Right atrium auricular region (tissue), 2 donors: ENCODE results near the gene RNF168. TPM values are rescaled to one million over a fixed set of nuclear protein-coding genes. Genes with fewer than 3 reads are reported as not detected.
"Not testable (repeated sequence)": the region's sequence is repeated elsewhere in the genome, so short reads cannot be mapped to it uniquely, and the experiment has no call there.

ENCODE experiments used
- DNase-seq: peaks from one replicate; pipeline ENCODE4 v3.0.0-alpha.2; 2019; ENCODE audit warnings: low spot score
- H3K27ac ChIP-seq, 2 donors: fragments of 200-600 bp; sonication (generic); 1 replicate in 1 of 2; 2 replicates in 1 of 2; pipeline ENCODE4 v1.5.1; 2016 to 2019
- H3K27me3 ChIP-seq, 2 donors: fragments of 200-600 bp; sonication (generic); one replicate each; pipeline versions ENCODE4 v1.5.1 to v1.6.0; 2017 to 2019
- H3K36me3 ChIP-seq: fragments of 200-600 bp; sonication (generic); one replicate; pipeline ENCODE4 v1.5.1; 2016
- H3K4me1 ChIP-seq, 2 donors: fragments of 200-600 bp; sonication (generic); one replicate each; pipeline versions ENCODE4 v1.5.1 to v1.6.0; 2017 to 2019
- H3K4me3 ChIP-seq, 2 donors: fragments of 200-600 bp; sonication (generic); 1 replicate in 1 of 2; 2 replicates in 1 of 2; pipeline ENCODE4 v1.5.1; 2017 to 2019; ENCODE audit warnings: mild to moderate bottlenecking in 1 of 2, moderate library complexity in 1 of 2
- H3K9me3 ChIP-seq, 2 donors: fragments of 200-600 bp; sonication (generic); one replicate each; pipeline ENCODE4 v1.5.1; 2019
- total RNA-seq, 2 donors: library from RNA; depleted of rRNA; stranded (reverse); fragments of >200 nt; gene quantifications; one replicate each; pipeline ENCODE4 v1.1.0, GENCODE V29; 2016
- TF ChIP-seq, protein P1 (sequence below), 2 donors: fragments of 200-600 bp; sonication (generic); IDR thresholded peaks; one replicate each; pipeline ENCODE4 v1.5.1; 2019; ENCODE audit warnings: antibody characterized with exemption in 2 of 2

RNF168 gene
- total RNA-seq, 2 donors from 2014 or later = 14.9 to 15.5 TPM

DNA sequence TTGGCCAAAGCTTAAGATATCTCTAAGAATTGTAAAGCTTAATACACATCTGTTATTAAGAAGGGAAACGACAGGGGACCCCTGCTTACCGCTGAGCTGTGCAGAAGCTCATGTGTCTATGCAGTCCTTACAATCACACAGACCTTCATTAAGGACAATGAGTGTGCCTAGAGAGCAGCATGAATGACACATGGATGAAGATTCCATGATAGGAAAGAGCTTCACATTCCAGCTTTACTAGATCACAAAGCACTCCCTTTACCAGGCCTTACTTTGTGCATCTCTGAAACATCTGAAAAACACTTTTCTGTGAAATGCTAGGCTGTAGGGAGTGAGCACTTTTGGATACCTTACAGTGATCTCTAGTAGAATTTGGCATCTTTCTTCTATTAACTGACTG, 32.0 kb downstream of the RNF168 start:
- Histone ChIP-seq H3K27me3 (no peaks in the 10 kb centered on the region), H3K36me3 (peaks cover 42% of the 10 kb centered on the region), H3K27ac (no peak overlapping the region), H3K4me3 (no peak overlapping the region), H3K4me1 (no peaks in the 10 kb centered on the region), H3K9me3 (no peaks in the 10 kb centered on the region)
- TF ChIP-seq, protein P1, sequence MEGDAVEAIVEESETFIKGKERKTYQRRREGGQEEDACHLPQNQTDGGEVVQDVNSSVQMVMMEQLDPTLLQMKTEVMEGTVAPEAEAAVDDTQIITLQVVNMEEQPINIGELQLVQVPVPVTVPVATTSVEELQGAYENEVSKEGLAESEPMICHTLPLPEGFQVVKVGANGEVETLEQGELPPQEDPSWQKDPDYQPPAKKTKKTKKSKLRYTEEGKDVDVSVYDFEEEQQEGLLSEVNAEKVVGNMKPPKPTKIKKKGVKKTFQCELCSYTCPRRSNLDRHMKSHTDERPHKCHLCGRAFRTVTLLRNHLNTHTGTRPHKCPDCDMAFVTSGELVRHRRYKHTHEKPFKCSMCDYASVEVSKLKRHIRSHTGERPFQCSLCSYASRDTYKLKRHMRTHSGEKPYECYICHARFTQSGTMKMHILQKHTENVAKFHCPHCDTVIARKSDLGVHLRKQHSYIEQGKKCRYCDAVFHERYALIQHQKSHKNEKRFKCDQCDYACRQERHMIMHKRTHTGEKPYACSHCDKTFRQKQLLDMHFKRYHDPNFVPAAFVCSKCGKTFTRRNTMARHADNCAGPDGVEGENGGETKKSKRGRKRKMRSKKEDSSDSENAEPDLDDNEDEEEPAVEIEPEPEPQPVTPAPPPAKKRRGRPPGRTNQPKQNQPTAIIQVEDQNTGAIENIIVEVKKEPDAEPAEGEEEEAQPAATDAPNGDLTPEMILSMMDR (IDR thresholded peaks at IDR 0.05) = no peak
- no peak for DNase-seq

DNA sequence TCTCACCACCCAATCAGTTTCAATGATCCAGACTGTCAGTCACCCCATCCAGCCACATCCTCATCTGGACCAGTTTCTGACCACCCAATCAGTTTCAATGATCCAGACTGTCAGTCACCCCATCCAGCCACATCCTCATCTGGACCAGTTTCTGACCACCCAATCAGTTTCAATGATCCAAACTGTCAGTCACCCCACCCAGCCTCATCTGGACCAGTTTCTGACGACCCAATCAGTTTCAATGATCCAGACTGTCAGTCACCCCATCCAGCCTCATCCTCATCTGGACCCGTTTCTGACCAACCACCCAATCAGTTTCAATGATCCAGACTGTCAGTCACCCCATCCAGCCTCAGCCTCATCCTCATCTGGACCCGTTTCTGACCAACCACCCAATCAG, 33.4 kb downstream of the RNF168 start:
- not testable (repeated sequence) for H3K4me3 ChIP-seq, H3K4me1 ChIP-seq, H3K27ac ChIP-seq, H3K9me3 ChIP-seq, H3K27me3 ChIP-seq, DNase-seq
- H3K36me3 ChIP-seq = peaks cover 41% of the 10 kb centered on the region

DNA sequence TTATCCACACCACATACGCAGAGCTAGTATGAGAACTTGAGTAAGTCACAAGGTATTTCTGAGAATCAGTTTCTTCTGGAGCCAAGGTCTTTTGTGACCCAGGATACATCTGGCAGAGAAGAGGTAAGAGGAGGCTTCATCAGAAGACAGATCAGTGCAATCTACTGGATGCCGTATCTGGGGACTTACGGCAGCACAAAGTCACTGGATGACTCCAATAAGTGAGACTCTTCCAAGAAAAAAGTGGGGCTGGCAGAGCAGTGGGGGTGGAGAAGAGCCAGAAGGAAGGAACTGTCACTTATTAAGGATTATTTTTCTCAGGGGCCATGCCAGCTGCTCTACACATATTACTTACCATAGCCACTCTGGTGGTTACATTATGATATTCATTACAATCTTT, 39.8 kb downstream of the RNF168 start:
- no peaks in the 10 kb centered on the region for H3K36me3 ChIP-seq
- H3K4me3 ChIP-seq = no peak overlapping the region
- H3K4me1 ChIP-seq = no peaks in the 10 kb centered on the region
- no peaks in the 10 kb centered on the region for H3K9me3 ChIP-seq
- TF ChIP-seq, protein P1 (IDR thresholded peaks at IDR 0.05) = no peak
- no peak for DNase-seq
- no peaks in the 10 kb centered on the region for H3K27me3 ChIP-seq
- H3K27ac ChIP-seq = no peak overlapping the region

DNA sequence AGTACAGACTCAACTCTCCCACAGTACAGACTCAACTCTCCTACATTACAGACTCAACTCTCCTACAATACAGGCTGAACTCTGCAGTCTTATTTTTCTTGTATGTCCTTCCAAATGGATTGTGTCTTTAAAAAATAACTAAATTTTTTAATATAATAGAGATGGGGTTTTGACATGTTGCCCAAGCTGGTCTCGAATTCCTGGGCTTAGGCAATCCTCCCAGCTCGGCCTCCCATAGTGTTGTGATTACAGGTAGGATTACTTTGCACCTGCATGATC, 40.2 kb downstream of the RNF168 start:
- H3K27ac ChIP-seq = no peak overlapping the region
- no peaks in the 10 kb centered on the region for H3K4me1 ChIP-seq
- DNase-seq = no peak
- TF ChIP-seq, protein P1 (IDR thresholded peaks at IDR 0.05) = no peak
- no peak overlapping the region for H3K4me3 ChIP-seq
- H3K27me3 ChIP-seq = no peaks in the 10 kb centered on the region
- no peaks in the 10 kb centered on the region for H3K9me3 ChIP-seq
- no peaks in the 10 kb centered on the region for H3K36me3 ChIP-seq

DNA sequence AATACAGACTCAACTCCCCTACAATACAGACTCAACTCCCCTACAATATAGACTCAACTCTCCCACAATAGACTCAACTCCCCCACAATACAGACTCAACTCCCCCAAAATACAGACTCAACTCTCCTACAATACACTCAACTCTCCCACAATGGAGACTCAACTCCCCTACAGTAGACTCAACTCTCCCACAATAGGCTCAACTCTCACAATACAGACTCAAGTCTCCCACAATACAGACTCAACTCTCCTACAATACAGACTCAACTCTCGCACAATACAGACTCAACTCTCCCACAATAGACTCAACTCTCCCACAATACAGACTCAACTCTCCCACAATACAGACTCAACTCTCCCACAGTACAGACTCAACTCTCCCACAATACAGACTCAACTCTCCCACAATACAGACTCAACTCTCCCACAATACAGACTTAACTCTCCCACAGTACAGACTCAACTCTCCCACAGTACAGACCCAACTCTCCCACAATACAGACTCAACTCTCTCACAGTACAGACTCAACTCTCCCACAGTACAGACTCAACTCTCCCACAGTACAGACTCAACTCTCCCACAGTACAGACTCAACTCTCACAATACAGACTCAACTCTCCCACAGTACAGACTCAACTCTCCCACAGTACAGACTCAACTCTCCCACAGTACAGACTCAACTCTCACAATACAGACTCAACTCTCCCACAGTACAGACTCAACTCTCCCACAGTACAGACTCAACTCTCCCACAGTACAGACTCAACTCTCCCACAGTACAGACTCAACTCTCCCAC, 40.7 kb downstream of the RNF168 start:
- not testable (repeated sequence) for H3K27me3 ChIP-seq, H3K9me3 ChIP-seq, H3K36me3 ChIP-seq, DNase-seq, H3K4me1 ChIP-seq, H3K4me3 ChIP-seq, H3K27ac ChIP-seq

DNA sequence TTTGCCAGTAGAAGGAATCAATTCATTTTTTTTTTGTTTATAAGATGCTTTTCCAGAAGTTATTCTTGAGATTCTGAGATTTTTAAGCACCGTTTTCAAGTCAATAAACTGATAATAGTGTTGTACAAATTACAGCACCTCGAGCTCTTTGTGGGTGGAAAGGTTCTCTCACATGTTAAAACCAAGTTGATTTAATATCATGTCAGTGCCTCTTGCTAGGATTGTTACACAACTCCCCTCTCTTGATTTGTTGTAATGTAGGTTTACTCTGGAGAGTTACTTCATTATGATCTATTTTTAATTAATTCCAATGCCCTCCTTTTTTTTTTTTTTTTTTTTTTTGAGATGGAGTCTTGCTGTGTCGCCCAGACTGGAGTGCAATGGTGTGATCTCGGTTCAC, 45.5 kb downstream of the RNF168 start:
- Histone ChIP-seq H3K4me1 (peaks cover 0 to 4% of the 10 kb centered on the region in 2 donors), H3K27me3 (no peaks in the 10 kb centered on the region), H3K4me3 (no peak overlapping the region), H3K36me3 (no peaks in the 10 kb centered on the region), H3K9me3 (no peaks in the 10 kb centered on the region), H3K27ac (no peak overlapping the region)
- TF ChIP-seq, protein P1 (IDR thresholded peaks at IDR 0.05) = no peak
- DNase-seq = no peak

DNA sequence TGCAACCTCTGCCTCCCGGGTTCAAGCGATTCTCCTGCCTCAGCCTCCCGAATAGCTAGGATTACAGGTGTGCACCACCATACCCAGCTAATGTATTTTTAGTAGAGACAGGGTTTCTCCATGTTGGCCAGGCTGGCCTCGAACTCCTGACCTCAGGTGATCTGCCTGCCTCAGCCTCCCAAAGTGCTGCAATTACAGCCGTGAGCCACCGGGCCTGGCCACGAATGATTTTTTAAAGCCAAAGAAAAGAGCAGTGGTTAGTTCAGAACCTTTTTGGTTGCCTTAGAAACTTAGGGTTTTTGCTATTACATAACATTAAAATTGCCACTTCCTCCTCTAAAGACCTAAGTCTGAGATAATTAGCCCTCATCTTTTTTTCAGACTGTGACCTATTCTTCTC, 46.1 kb downstream of the RNF168 start:
- not testable (repeated sequence) for H3K27ac ChIP-seq, H3K4me3 ChIP-seq, H3K9me3 ChIP-seq

More for the DNA sequence above, 46.1 kb downstream of the RNF168 start:
- H3K27me3 ChIP-seq, H3K36me3 ChIP-seq, DNase-seq, H3K4me1 ChIP-seq: not testable (repeated sequence)
